Measurements from ENCODE around the gene LCORL. TPM values are rescaled to one million over a fixed set of nuclear protein-coding genes. Genes with fewer than 3 reads are reported as not detected.

The LCORL gene
- total RNA-seq, 3 donors from 2014 or later (not counting 1 experiment from before 2014, with no cell fraction given): 19.9 to 28.4 (median 26.4) TPM

- no peaks in the 10 kb centered on the region for H3K4me1 ChIP-seq (ENCODE audit: control insufficient read depth, insufficient read depth, low read length)
- no peak overlapping the region for H3K27ac ChIP-seq (ENCODE audit: low read length)
- no peaks in the 10 kb centered on the region for H3K36me3 ChIP-seq (ENCODE audit: control insufficient read depth, insufficient read depth, low read length)
- Mint-ChIP-seq H3K27me3 (ENCODE audit: low read depth in 2 of 2) (peaks cover 40 to 61% of the 10 kb centered on the region in 2 donors), H3K4me3 (no peak overlapping the region), H3K9me3 (peaks cover 0 to 2% of the 10 kb centered on the region in 2 donors), H3K27ac (no peak overlapping the region), H3K4me1 (no peaks in the 10 kb centered on the region), H3K36me3 (no peaks in the 10 kb centered on the region)
- intact Hi-C loops (cut with micrococcal nuclease): no loop called here
- H3K27me3 ChIP-seq (ENCODE audit: control insufficient read depth, insufficient read depth, low read length): peaks cover 11% of the 10 kb centered on the region
- no peak for ATAC-seq
- H3K9me3 ChIP-seq (ENCODE audit: control insufficient read depth, insufficient read depth, low read length): no peaks in the 10 kb centered on the region
- WGBS (ENCODE audit: insufficient coverage): 90% methylated on average over 2 of the region's 2 CpGs
- no peak for TF ChIP-seq CTCF (IDR thresholded peaks at IDR 0.05)
- H3K4me3 ChIP-seq (ENCODE audit: low read length): no peak overlapping the region
- no peak for DNase-seq
Observed at GRCh38 chr4:18034099-18034498, 12.5 kb upstream of the LCORL start.

GRCh38 chr4:18033111-18034085 lies 11.8 kb upstream of the LCORL start:
- no peaks in the 10 kb centered on the region for H3K36me3 Mint-ChIP-seq
- Histone ChIP-seq H3K27ac (ENCODE audit: low read length) (no peak overlapping the region), H3K27me3 (ENCODE audit: control insufficient read depth, insufficient read depth, low read length) (peaks cover 15% of the 10 kb centered on the region), H3K4me3 (ENCODE audit: low read length) (no peak overlapping the region), H3K4me1 (ENCODE audit: control insufficient read depth, insufficient read depth, low read length) (no peaks in the 10 kb centered on the region), H3K36me3 (ENCODE audit: control insufficient read depth, insufficient read depth, low read length) (no peaks in the 10 kb centered on the region), H3K9me3 (ENCODE audit: control insufficient read depth, insufficient read depth, low read length) (no peaks in the 10 kb centered on the region)
- TF ChIP-seq CTCF (IDR thresholded peaks at IDR 0.05): no peak
- DNase-seq: no peak
- ATAC-seq: no peak
- H3K4me3 Mint-ChIP-seq: no peak overlapping the region
- H3K27me3 Mint-ChIP-seq (ENCODE audit: low read depth in 2 of 2): peaks cover 37 to 54% of the 10 kb centered on the region in 2 donors
- intact Hi-C loops (cut with micrococcal nuclease): no loop called here
- WGBS (ENCODE audit: insufficient coverage): no CpG with 5 or more reads among the region's 2 CpGs
- no peak overlapping the region for H3K27ac Mint-ChIP-seq
- H3K4me1 Mint-ChIP-seq: no peaks in the 10 kb centered on the region
- H3K9me3 Mint-ChIP-seq: peaks cover 0 to 2% of the 10 kb centered on the region in 2 donors

- H3K36me3 ChIP-seq (ENCODE audit: control insufficient read depth, insufficient read depth, low read length): no peaks in the 10 kb centered on the region
- peak in 1 of 2 donors; percentile 12 for DNase-seq
- intact Hi-C loops (cut with micrococcal nuclease): no loop called here
Observed at GRCh38 chr4:18025288-18025687, 3.7 kb upstream of the LCORL start.

More at GRCh38 chr4:18025288-18025687, 3.7 kb upstream of the LCORL start:
- H3K27me3 Mint-ChIP-seq (ENCODE audit: low read depth in 2 of 2): peaks cover 3 to 7% of the 10 kb centered on the region in 2 donors
- H3K9me3 Mint-ChIP-seq: peaks cover 0 to under 1% of the 10 kb centered on the region in 2 donors
- no peak for TF ChIP-seq CTCF (IDR thresholded peaks at IDR 0.05)
- no peak overlapping the region for H3K27ac Mint-ChIP-seq
- no peak overlapping the region for H3K4me3 ChIP-seq (ENCODE audit: low read length)
- H3K27me3 ChIP-seq (ENCODE audit: control insufficient read depth, insufficient read depth, low read length): peaks cover 9% of the 10 kb centered on the region
- no peak overlapping the region for H3K27ac ChIP-seq (ENCODE audit: low read length)
- peaks cover 6 to 17% of the 10 kb centered on the region in 2 donors for H3K4me1 Mint-ChIP-seq
- peaks cover 9% of the 10 kb centered on the region for H3K4me1 ChIP-seq (ENCODE audit: control insufficient read depth, insufficient read depth, low read length)
- H3K36me3 Mint-ChIP-seq: no peaks in the 10 kb centered on the region
- WGBS (ENCODE audit: insufficient coverage): 43% methylated on average over 1 of the region's 2 CpGs
- no peak overlapping the region for H3K4me3 Mint-ChIP-seq
- H3K9me3 ChIP-seq (ENCODE audit: control insufficient read depth, insufficient read depth, low read length): no peaks in the 10 kb centered on the region
- no peak for ATAC-seq
